Neural cell (in vitro differentiated cells): ENCODE measurements around the gene WDR35.

Experiments
- CTCF ChIP-seq: fragments of 450-650 bp; IDR thresholded peaks from 2 replicates; pipeline ENCODE4 v1.5.1; 2014; ENCODE audit warnings: antibody characterized with exemption, mild to moderate bottlenecking, moderate library complexity; ENCODE audit not compliant: poor library complexity, severe bottlenecking
- EP300 ChIP-seq: fragments of 450-650 bp; conservative IDR thresholded peaks from 2 replicates; pipeline ENCODE4 v1.6.1; 2014; ENCODE audit warnings: antibody characterized with exemption, mild to moderate bottlenecking, moderate library complexity; ENCODE audit not compliant: poor library complexity, severe bottlenecking
- EZH2 ChIP-seq: fragments of 200-600, 300-800 bp; shearing (Covaris generic), sonication (generic); IDR thresholded peaks from 2 replicates; pipeline ENCODE4 v1.6.1; 2014; ENCODE audit warnings: antibody characterized with exemption, low read length, borderline replicate concordance, mild to moderate bottlenecking; ENCODE audit not compliant: insufficient read depth, poor library complexity, severe bottlenecking
- TAF1 ChIP-seq: IDR thresholded peaks from 2 replicates; pipeline ENCODE4 v1.6.1; 2012; ENCODE audit warnings: low read depth

- TF ChIP-seq CTCF (no peak), EZH2 (no peak), TAF1 (no peak), EP300 (no peak)
Measured at GRCh38 chr2:19890104-19890503, 99.8 kb downstream of the WDR35 start.
